ENCODE results near the gene ASPN.

DNA sequence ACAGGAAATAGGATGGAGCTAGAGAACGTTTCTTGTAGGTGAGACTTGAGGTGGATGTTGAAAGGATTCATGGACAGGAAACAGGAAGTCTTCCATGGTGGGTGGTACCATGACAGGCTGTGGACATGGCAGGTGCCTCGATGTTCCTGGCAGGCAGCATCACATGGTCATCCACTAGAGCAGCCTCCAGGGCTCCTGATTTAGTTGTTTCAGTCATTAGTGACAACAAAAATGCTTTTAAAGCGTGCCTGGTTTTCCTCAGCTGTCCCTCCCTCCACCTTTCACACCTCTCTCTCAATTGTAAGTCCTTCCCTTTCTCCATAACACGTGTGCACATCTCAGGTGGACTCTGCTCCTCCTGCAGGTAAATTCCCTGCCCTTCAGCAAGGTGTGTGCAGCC, 25.2 kb upstream of the ASPN start:
- TF ChIP-seq ZNF274 (IDR thresholded peaks at IDR 0.05; ENCODE audit: low read depth, low read length) (no peak), SUZ12 (IDR thresholded peaks at IDR 0.05; ENCODE audit: extremely low read depth, insufficient read depth, insufficient read length) (no peak), YY1 (IDR thresholded peaks at IDR 0.05; ENCODE audit: insufficient read depth, insufficient read length) (no peak)

Data from NT2/D1 (cell line).